PC-9 (cell line): ENCODE measurements around the gene SMIM9. TPM values are rescaled to one million over a fixed set of nuclear protein-coding genes. Genes with fewer than 3 reads are reported as not detected.
"Not testable (repeated sequence)": the region's sequence is repeated elsewhere in the genome, so short reads cannot be mapped to it uniquely, and the experiment has no call there.

Source experiments
- Bru-seq: library from RNA; stranded (reverse); fragments of 400-500 nt; gene quantifications from one replicate; lab custom pipeline; 2021; lab: Mats Ljungman, UMichigan
- BruChase-seq, 2 experiments: library from RNA; stranded (reverse); fragments of 400-500 nt; gene quantifications; one replicate each; lab custom pipeline; 2021; lab: Mats Ljungman, UMichigan
- BruUV-seq: library from RNA; stranded (reverse); fragments of 400-500 nt; replicated peaks from 2 replicates; lab custom pipeline; 2021; lab: Mats Ljungman, UMichigan
- CTCF ChIA-PET: fragments of 300-600 bp; sonication (Branson Sonifier 250); formaldehyde crosslinking; loops from one replicate; lab custom pipeline; 2022; ENCODE audit warnings: antibody characterized with exemption; lab: Charles Lee
- POLR2A ChIA-PET: fragments of 300-600 bp; sonication (Branson Sonifier 250); formaldehyde crosslinking; loops from one replicate; lab custom pipeline; 2022; ENCODE audit warnings: antibody characterized with exemption; ENCODE audit not compliant: unreplicated experiment; lab: Charles Lee
- DNase-seq, 2 experiments: peaks; one replicate each; pipeline versions ENCODE4 v3.0.0 to v3.0.0-alpha.2; 2015 to 2022; ENCODE audit warnings: mixed read lengths in 1 of 2
- H2AFZ ChIP-seq: fragments of 200-600 bp; sonication (generic); 2 replicates; pipeline ENCODE4 v1.8.1; 2017; ENCODE audit warnings: antibody characterized with exemption
- H3F3A ChIP-seq: fragments of 200-600 bp; sonication (generic); 2 replicates; pipeline ENCODE4 v1.8.1; 2017; ENCODE audit warnings: antibody characterized with exemption, mild to moderate bottlenecking, low read depth; ENCODE audit not compliant: insufficient read depth
- H3K27ac ChIP-seq: fragments of 200-600 bp; sonication (generic); 2 replicates; pipeline ENCODE4 v1.6.1; 2016; ENCODE audit warnings: mixed run types
- H3K27me3 ChIP-seq: fragments of 200-600 bp; sonication (generic); 2 replicates; pipeline ENCODE4 v1.6.1; 2016; ENCODE audit warnings: low read depth, mixed run types; ENCODE audit not compliant: insufficient read depth
- H3K36me3 ChIP-seq: fragments of 200-600 bp; sonication (generic); 2 replicates; pipeline ENCODE4 v1.6.1; 2016; ENCODE audit warnings: low read depth, mixed run types
- H3K4me1 ChIP-seq: fragments of 200-600 bp; sonication (generic); replicated peaks from 2 replicates; pipeline ENCODE4 v1.6.1; 2016; ENCODE audit warnings: mixed run types; ENCODE audit not compliant: insufficient read depth
- H3K4me2 ChIP-seq: fragments of 200-600 bp; sonication (generic); 2 replicates; pipeline ENCODE4 v1.6.1; 2017; ENCODE audit warnings: mixed run types
- H3K4me3 ChIP-seq: fragments of 200-600 bp; sonication (generic); 2 replicates; pipeline ENCODE4 v1.6.1; 2016; ENCODE audit warnings: mixed run types
- H3K79me2 ChIP-seq: fragments of 200-600 bp; sonication (generic); 2 replicates; pipeline ENCODE4 v1.6.1; 2017; ENCODE audit warnings: low read depth, mixed run types
- H3K9me2 ChIP-seq: fragments of 200-600 bp; sonication (generic); 2 replicates; pipeline ENCODE4 v1.8.1; 2017; ENCODE audit warnings: mild to moderate bottlenecking; ENCODE audit not compliant: insufficient read depth
- H3K9me3 ChIP-seq: fragments of 200-600 bp; sonication (generic); 2 replicates; pipeline ENCODE4 v1.8.1; 2016; ENCODE audit warnings: low read depth; ENCODE audit not compliant: insufficient read depth
- H4K20me1 ChIP-seq: fragments of 200-600 bp; sonication (generic); 2 replicates; pipeline ENCODE4 v1.8.1; 2017; ENCODE audit not compliant: insufficient read depth
- CTCF ChIP-seq: fragments of 200-600 bp; sonication (generic); conservative IDR thresholded peaks from 2 replicates; pipeline ENCODE4 v1.6.1; 2017; ENCODE audit warnings: mixed run types, antibody characterized with exemption, mild to moderate bottlenecking, moderate library complexity
- EZH2 ChIP-seq: fragments of 200-600 bp; sonication (generic); IDR thresholded peaks from 2 replicates; pipeline ENCODE4 v1.8.0; 2017; ENCODE audit warnings: antibody characterized with exemption, low read depth
- intact Hi-C: fragments of 100-400 bp; cut with micrococcal nuclease; formaldehyde crosslinking; loops from one replicate; pipeline ENCODE4 v1.10.0; 2022; ENCODE audit not compliant: unreplicated experiment
- long read RNA-seq: library from polyadenylated mRNA; stranded (forward); transcript quantifications from one replicate; pipeline ENCODE4 v2.0.0, GENCODE V29; 2022
- total RNA-seq: library from RNA; stranded (reverse); gene quantifications from 2 replicates; pipeline ENCODE4 v1.2.3, GENCODE V29; 2021

SMIM9 gene
- total RNA-seq = not detected in 2 replicates
- percentile 17 among the genes with signal in this experiment for Bru-seq, nascent RNA
- percentile 20 among the genes with signal in this experiment for BruChase-seq, experiment 1, labeled RNA remaining after a 2-hour chase
- percentile 11 among the genes with signal in this experiment for BruChase-seq, experiment 2, labeled RNA remaining after a 6-hour chase
- long read RNA-seq = 0 reads

GRCh38 chrX:154834562-154834961 lies at the start of gene SMIM9:
SMIM9 (minus strand) TSS chrX:154834662; CDS start chrX:154830856, 3,806 bp downstream.
- POLR2A ChIA-PET = interaction anchor here (0.6 kb wide), 1 partner anchor 38 kb away, joined by 4 read pairs; no protein-coding TSS in a partner anchor
- no peak within 1 kb of the TSS for H3K4me3 ChIP-seq
- no peaks in the 10 kb centered on the region for H3K79me2 ChIP-seq
- CTCF ChIA-PET = no interaction called here
- no peaks in the 10 kb centered on the region for H4K20me1 ChIP-seq
- H3K4me2 ChIP-seq = no peak within 1 kb of the TSS
- H3K9me2 ChIP-seq = no peaks in the 10 kb centered on the region
- no peak for DNase-seq
- no peaks in the 10 kb centered on the region for H3K27me3 ChIP-seq
- intact Hi-C loops = no loop called here
- BruUV-seq = no TSS peak
- TF ChIP-seq EZH2 (no peak), CTCF (no peak)
- no peaks in the 10 kb centered on the region for H3K36me3 ChIP-seq
- H3K9me3 ChIP-seq = no peaks in the 10 kb centered on the region
- H2AFZ ChIP-seq = no peak within 1 kb of the TSS
- H3F3A ChIP-seq = no peaks in the 10 kb centered on the region
- no peak within 1 kb of the TSS for H3K27ac ChIP-seq
- no peaks in the 10 kb centered on the region for H3K4me1 ChIP-seq

- H3K79me2 ChIP-seq, H4K20me1 ChIP-seq, POLR2A ChIA-PET, H2AFZ ChIP-seq, DNase-seq, H3K27ac ChIP-seq, intact Hi-C loops, BruUV-seq, H3K4me2 ChIP-seq, CTCF ChIA-PET, H3K4me3 ChIP-seq, H3K36me3 ChIP-seq, H3K4me1 ChIP-seq, H3K9me3 ChIP-seq, H3F3A ChIP-seq, H3K9me2 ChIP-seq, H3K27me3 ChIP-seq: not testable (repeated sequence)
Observed at GRCh38 chrX:154884069-154884468, 49.6 kb upstream of the SMIM9 start.

- no peaks in the 10 kb centered on the region for H3K4me1 ChIP-seq
- ChIA-PET POLR2A (no interaction called here), CTCF (no interaction called here)
- no peaks in the 10 kb centered on the region for H3K36me3 ChIP-seq
- H3K4me2 ChIP-seq = no peak overlapping the region
- H4K20me1 ChIP-seq = no peaks in the 10 kb centered on the region
- H3F3A ChIP-seq = no peaks in the 10 kb centered on the region
- DNase-seq = no peak
- no peak overlapping the region for H3K4me3 ChIP-seq
- intact Hi-C loops = no loop called here
- no peaks in the 10 kb centered on the region for H3K79me2 ChIP-seq
- BruUV-seq = no TSS peak
- no peak overlapping the region for H3K27ac ChIP-seq
- H3K9me2 ChIP-seq = no peaks in the 10 kb centered on the region
- TF ChIP-seq EZH2 (no peak), CTCF (no peak)
- no peaks in the 10 kb centered on the region for H3K9me3 ChIP-seq
- no peak overlapping the region for H2AFZ ChIP-seq
- H3K27me3 ChIP-seq = no peaks in the 10 kb centered on the region
Observed at GRCh38 chrX:154873329-154873728, 38.9 kb upstream of the SMIM9 start.

GRCh38 chrX:154868522-154868921 lies 34.1 kb upstream of the SMIM9 start:
- H3K4me2 ChIP-seq, H3K79me2 ChIP-seq, H3K4me1 ChIP-seq, H3K27ac ChIP-seq, H2AFZ ChIP-seq, H4K20me1 ChIP-seq, DNase-seq, H3F3A ChIP-seq, BruUV-seq, H3K36me3 ChIP-seq, CTCF ChIA-PET, H3K9me3 ChIP-seq, H3K9me2 ChIP-seq, H3K27me3 ChIP-seq, H3K4me3 ChIP-seq, intact Hi-C loops: not testable (repeated sequence)
- POLR2A ChIA-PET = interaction anchor here (0.6 kb wide), 1 partner anchor 303 kb away, joined by 3 read pairs; no protein-coding TSS in a partner anchor
